Globus pallidus (tissue), 1 donor: ENCODE data around the gene HS3ST4.

Experiments
- DNase-seq: peaks from one replicate; pipeline ENCODE4 v3.0.0-alpha.2; 2015; ENCODE audit warnings: low spot score

HS3ST4 gene

DNA sequence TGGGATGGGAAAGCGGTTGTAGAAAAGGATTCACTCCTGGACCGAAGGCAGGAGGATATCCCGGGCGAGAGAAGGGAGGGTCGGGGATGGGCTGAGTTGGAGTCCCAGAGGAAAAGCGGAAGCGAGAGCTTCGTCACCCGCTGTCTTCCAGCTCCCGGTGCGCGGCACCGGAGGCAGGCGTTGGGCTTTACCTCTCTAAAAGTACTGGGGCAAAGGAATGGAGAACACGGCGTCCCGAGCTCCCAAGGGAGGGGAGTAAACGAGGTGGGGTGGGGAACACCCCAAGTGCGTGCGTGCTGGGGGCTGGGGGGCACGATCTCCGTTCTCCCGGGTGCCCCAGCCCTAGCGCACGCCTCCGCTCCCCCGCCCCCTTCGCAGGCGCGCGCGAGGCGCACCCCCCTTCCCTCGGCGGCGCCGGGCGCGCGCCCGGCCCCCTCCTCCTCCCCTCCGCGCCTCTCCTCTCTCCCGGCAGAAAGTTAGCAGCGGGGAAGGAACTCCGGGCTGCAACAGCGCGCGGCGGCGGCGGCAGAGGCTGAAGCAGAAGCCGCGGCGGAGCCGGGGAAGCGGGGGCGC, at the start of gene HS3ST4:
TSS of gene HS3ST4 (plus strand) at position 441 of the 573 bp plus-strand sequence.
- DNase-seq: no peak

DNA sequence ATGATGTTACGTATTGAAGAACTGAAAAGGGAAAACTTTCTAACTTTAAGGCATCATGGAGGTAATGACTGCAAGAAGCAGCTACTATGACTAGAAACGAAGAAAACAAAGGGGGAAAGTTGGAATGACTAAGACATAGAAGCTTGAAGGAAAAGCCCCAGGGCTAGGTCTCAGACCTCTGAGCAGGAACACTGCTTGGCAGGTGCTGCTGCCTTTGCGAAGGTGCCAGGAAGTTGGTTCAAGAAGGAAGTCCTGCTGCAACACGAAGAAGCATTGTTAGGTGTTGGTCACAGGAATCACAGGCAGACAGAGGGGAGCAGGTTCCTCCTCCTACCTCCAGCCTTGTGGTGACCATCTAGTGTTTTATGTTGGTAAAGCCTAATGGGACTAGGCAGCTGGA, 48.1 kb upstream of the HS3ST4 start:
- DNase-seq: no peak

DNA sequence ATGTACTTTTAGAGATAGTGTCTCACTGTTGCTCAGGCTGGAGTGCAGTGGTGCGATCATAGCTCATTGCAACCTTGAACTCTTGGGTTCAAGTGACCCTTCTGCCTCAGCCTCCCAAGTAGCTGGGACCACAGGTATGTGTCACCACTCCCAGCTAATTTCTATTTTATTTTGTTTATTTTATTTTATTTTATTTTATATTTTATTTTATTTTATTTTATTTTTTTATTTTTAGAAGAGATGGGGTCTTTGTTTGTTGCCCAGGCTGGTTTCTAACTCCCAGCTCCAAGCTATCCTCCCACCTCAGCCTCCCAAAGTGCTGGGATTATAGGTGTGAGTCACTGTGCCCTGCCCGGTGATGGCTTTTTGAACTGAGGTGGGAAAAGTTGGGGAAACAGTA, 35.1 kb upstream of the HS3ST4 start:
- no peak for DNase-seq

DNA sequence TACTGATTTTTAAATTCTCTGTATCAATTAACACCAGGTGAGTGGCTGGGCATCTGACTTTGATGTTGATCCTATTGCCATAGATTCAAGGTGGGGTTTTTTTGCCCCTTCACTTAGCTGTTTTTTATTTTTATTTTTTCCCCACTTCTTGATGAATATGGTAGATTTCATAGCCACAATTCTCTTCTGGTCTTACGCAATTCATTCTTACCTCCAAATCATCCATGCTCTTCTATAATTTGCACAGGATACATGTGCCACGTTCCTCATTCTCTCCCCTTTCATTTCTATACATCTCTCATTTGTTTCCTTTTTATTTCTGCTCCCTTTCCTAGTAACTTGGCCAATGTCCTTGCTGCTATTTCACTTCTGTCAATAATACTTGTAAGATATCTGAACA, 14.9 kb upstream of the HS3ST4 start:
- DNase-seq: no peak

DNA sequence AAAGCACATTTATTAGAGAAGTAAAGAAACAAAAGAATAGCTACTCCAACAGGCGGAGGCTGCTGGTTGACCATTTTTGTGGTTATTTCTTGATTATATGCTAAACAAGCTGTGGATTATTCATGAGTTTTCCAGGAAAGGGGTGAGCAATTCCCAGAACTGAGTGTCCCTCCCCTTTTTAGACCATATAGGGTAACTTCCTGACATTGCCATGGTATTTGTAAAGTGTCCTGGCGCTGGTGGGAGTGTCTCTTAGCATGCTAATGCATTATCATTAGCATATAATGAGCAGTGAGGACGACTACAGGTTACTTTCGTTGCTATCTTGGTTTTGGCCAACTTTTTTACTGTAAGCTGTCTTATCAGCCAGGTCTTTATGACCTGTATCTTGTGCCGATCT, 12.2 kb upstream of the HS3ST4 start:
- no peak for DNase-seq

DNA sequence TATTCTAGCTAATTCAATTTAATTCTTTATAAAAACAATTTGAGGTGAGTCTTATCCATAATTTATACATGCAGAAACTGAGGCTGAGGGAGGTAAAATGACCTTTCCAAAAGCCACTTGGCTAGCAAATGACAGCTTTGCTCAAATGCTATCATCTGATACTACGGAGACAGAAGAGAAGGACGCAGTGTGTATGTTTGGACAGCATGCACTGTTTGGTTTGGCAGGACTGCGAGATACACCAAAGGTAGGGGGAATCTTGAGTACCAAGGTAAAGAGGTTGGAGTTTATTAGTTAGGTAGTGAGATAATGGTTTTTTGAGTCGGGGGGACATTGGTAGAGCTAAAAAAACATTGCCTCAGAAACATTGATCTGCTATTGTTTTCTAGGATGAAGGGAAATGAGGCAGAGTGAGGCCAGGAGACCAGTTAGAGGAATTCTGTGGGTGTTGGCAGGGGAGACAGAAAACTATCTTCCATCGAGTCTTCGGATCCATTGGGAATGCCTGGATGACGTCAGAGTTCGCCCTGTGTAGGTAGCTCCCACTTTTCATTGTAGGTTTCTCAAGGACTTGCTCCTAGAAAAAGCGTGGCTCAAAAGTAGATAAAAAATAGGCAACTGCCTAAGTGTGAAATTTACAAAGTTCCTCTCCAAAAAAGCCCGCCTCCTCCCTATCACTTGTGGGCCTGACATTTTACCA, 2.5 kb upstream of the HS3ST4 start:
- no peak for DNase-seq

DNA sequence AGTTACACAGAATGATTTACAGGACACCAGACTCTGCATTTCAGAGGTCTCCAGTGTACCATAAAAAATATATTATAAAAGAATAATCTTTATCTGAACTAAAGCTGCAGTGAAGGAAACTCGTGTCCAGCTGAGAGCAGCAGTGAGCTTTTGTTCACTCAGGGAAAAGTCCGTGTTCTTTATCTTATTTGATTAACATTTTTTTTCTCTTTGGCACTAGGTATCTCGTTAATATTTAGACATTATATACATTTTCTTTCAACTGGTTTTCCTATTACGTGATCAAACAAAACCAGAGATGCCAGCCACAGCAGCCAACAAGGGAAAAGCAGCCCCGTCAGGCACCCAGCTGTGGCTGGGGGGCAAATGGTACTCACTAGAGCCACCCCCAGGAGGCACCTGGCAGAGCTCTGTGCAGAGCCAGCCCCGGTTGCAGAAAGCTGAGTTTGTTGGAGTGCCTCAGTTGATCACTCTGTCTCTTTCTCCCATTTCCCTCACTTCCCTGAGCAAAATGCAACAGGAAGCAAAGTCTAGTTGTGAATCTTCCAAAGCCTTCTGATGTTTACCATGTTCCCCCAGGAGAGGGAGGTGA, 1.1 kb upstream of the HS3ST4 start:
- DNase-seq: no peak

DNA sequence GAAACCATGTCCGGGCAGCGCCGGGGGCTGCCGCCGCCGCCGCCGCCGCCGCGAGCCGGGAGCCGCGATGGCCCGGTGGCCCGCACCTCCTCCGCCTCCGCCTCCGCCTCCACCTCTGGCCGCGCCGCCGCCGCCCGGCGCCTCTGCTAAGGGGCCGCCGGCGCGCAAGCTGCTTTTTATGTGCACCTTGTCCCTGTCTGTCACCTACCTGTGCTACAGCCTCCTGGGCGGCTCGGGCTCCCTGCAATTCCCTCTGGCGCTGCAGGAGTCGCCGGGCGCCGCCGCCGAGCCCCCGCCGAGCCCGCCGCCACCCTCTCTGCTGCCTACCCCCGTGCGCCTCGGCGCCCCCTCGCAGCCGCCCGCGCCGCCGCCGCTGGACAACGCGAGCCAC, 587 bp downstream of the HS3ST4 start:
- no peak for DNase-seq

DNA sequence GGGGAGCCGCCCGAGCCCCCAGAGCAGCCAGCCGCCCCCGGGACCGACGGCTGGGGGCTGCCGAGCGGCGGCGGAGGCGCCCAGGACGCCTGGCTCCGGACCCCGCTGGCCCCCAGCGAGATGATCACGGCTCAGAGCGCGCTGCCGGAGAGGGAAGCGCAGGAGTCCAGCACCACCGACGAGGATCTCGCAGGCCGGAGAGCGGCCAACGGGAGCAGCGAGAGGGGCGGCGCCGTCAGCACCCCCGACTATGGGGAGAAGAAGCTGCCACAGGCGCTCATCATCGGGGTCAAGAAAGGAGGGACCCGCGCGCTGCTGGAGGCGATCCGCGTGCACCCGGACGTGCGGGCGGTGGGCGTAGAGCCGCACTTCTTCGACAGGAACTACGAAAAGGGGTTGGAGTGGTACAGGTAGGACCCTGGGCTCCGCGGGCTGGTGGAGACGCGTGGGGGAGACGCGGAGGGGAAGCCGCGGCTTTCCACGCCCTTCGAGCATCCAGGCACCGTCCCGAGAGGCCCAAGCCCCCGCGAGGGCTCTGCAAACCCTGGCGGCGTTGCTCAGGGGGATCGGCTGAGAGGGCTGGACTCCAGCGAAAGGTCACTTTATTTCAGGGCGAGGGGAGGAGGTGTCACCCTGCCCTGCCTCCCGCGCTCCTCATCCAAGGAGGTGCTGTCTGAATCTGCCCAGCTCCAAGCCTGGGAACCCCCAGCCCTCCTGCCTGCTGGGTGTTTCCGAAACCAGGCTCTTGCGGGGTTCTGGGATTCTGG, 1.2 kb downstream of the HS3ST4 start:
- no peak for DNase-seq

DNA sequence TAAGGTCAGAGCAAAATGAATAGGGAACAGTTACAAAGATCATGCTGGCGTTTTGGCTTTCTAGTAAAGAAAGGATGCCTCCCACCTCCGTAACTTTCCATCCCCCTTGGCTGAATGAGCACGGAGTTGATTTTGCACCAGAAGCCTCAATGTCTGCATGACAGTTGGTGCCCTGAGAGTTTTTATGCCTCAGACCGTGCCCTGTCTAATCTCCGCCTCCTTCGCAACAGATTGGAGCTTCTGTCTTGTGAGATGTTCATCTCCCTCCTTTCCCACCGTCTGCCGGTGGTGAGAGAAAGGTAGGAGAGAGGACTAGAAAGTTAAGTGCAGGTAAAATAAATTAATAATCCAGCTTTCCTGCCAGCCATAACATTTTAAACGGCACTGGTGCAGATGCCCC, 1.9 kb downstream of the HS3ST4 start:
- no peak for DNase-seq

DNA sequence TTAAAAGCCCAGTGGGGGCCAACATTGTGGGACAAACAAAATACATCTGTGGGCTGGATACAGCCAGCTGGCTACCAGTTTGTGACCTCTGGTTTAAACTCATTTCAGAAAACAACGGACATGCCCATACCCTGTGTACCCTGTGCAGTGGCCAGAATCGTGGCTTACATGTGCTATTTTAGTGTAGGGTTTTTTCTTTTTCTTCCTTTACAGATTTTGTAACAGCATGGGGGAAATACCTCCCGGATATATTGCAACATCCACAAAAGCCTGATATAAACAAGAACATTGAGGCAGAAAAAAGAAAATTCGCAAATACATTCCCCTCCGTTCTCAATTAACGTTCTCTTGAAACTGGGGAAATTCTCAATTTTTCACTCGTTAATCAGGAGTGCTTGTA, 7.3 kb downstream of the HS3ST4 start:
- DNase-seq: peak; percentile 43

DNA sequence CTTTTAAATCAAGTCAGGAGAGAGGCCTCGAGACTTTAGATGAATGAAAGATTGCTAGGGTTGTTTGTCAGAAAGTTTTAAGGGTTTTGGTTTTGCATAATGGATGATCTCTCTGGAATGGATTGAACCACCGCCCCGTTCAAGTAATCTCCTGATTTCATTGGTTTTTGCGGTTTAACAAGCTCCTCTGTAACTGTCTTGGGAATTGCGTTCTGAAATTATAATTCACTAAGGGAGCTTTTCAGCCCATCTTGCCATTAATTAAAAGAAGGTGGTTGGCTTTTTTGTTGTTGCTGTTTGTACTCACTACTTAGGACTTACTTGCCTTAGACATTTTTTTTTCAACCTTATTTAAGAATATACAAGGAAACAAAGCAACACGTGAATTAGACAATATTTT, 8.8 kb downstream of the HS3ST4 start:
- DNase-seq: no peak

DNA sequence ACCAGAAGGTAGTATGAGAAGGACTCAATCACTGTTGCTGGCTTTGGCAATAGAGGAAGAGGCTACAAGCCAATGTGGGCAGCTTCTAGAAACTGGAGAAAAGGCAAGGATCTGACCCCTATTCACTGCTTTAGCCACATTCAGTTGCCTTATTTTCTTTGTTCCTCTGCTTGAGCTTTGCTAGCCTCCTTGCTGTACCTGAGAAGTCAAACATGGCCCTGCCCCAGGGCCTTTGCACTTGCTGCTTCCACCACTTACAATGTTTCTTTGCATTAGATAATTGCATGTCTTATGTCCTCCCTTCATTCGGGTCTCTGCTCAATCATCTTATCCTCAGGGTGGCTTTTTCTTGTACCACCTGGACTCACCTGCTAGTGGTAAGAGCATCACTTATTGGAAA, 15.8 kb downstream of the HS3ST4 start:
- DNase-seq: no peak

DNA sequence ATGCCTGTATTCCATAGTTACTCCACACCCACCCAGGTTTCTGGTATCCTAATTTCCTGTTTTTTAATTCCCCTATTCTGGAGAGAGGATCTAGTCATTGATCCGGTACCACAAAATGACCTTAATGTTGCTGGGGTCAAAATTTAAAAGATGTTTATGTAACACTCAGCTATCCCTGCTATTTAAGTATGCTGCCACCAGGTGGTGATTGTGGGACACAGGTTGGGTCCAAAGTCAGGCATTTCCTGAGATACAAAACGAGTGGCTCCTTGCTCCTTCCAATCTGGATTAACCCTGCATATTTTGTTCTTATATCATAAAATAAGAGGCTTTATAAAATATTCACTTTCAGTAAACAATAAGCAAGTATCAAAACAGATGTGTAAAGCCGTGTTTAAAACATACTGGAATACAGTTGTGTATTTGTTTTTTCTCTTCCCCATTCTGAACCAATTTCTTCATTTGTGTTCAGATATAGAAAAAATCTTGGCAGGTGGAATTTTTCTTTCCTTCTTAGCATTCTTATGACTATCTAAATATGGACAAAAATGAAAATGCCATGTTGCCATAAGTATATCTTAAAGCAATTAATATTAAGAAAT, 16.3 kb downstream of the HS3ST4 start:
- DNase-seq: no peak

DNA sequence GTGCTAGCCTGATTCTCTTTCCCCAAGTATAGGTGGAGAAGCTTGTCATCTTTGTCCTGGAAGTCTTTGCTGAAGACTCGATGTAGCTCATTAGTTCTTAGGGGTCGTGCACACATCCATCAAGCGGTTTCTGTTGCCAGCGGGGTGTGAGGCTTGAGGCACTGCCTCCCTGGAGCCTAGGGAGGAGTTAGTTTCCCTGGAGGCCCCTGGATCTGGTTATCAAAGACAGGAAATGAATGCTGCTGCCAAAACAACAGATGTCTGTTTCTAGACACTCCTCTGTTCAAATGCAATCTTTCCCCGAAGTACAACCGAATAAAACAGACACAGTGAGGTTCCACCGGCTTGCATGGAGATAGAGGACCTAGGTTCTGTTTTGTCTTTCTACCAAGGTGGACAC, 17.5 kb downstream of the HS3ST4 start:
- no peak for DNase-seq

DNA sequence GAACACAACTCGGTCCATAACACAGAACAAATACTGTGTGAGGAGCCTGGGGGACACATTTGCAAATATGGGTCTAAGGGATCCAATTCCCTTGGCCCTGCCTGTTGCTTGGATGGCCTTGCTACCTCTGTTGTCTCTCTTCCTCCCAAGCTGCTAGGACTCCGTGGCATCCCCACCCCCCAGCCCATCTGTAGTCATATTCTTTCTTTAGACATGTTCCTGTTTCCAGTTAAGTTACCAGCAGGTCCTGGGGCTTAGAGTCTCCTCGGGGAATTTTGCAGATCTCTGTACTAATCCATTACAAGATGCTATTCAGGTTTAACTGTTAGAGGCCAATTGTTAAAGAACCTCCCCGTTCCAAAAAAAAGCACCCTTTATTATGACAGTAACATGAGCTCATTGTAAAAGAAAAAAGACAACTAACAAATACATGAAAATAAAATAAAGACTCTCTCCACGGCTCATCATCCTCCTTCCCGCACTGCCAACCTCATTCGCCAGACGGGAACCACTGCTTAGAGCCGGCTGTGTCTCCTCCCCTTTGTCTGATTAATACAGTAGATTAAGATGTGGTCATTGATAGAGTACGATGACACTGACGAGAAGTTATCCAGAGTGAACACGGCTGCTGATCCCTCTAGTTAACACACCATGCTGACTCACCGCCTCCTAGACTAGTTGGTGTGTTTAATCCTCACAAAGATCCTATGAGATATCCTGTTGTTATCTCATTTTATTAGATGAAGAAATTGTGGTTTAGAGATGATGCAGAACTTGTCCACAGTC, 22.2 kb downstream of the HS3ST4 start:
- DNase-seq: no peak

DNA sequence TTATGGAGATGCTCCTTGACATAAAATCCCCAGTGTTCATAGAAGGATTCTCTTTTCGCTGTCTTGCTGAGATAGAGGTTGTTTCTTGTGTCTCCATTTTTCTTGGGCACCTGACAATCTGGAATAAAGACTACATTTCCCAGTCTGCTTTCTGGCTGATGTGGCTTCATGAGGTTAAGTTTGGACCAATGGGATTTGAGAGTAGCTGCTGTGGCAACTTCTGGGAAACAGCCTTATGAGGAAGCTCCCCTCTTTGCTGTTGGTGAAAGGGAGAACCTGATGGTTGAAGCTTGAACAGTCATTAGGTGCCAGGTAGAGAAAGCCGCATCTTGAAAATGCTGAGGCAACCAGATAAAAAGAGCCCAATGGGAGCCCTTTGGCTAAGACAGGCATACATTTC, 24.4 kb downstream of the HS3ST4 start:
- DNase-seq: no peak

DNA sequence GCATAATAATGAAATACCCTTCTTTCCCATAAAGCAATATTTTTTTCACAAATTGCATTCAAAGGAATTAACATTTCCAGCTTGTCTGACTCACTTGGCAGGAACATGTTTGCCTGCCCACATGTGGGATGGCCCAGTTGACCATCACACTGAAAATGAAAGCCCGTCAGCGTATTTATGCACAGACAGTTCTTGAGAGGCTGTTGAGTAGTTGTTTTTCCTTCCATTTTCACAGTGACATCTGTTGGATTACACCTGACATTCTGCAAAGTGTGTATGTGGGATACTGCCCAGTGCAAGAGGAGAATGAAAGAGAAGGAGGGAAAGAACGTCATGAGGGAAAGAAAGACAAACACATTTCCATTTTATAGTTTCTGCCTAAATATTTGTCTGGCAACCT, 29.7 kb downstream of the HS3ST4 start:
- no peak for DNase-seq

DNA sequence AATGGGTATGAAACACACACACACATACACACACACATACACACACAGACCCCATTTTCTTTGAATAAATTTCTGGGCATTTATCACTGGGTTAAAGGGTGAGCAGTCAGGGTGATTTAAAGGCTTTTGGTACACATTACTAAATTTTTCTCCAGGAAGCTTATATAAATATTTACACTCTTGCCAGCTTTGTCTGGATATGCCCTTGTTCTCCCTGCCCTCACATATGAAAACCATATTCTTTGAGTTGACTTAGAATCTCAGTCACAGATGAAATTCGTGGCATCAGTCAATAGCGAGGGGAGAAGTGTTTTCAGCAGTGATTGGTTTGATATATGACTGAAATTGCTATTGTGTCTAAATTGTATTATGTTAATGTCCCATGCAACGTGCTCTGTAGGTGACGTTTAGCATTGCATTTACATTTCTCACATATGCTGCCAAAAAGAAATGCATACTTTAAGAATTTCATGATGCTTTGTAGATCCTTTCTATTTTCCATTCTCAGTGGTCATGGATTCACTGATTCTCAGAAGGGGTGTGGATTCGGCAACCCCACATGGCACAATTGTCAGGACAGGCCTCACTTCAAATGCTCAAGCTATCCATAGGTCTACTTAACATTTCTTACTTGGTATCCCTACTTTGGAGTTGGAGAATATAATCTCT, 34.8 kb downstream of the HS3ST4 start:
- DNase-seq: no peak

DNA sequence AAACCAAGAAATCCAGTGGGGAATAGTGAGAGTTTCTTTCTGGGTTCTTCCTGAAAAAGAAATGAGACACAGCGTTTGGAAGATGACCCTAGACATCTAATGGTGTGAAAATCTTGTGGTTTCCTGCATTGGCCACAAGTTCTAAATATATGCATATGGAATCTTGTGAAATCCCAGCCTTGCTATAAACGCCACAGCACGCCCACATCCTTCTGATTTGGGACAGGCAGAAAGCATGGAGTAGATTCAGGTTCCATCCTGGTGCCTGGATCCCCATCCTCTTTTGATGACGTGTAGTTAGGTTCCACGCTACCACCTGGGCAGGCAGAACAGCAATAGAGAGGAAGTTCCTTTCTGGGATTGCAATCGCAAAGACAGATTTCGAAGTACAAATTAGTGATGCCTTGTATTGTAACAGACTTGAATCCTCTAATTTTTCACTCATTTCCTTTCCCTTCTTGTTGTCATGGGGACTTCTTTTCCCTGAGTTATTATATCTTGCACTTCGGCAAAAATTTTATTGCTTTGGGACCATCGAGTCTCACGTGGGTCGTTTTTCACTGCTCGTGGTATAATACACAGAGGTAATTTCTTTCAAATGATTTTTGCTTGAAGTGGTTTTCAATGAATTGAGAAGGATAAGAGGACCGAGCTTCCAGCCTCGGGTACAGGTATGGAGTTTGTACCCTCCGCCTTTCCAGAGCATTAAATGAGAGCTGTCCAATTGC, 37.6 kb downstream of the HS3ST4 start:
- no peak for DNase-seq

DNA sequence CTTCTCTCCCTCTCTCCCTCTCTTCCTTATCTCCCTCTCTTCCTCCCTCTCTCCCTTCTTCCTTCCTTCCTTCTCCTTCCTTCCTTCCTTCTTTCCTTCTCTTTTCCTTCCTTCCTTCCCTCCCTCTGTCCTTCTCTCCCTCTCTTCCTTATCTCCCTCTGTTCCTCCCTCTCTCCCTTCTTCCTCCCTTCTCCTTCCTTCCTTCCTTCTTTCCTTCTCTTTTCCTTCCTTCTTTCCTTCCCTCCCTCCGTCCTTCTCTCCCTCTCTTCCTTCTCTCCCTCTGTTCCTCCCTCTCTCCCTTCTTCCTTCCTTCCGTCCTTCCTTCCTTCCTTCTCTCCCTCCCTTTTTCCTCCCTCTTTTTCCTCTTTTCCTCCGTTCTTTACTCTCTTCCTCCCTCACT, 38.6 kb downstream of the HS3ST4 start:
- DNase-seq: no peak
